Activated gamma-delta T cell treated with anti-CD3 and anti-CD28 coated beads, Interleukin-2, amount 50 U/mL, for 16 hours (primary cell): ENCODE data around the gene VEZF1.

Experiments used
- DNase-seq: peaks from one replicate; pipeline ENCODE4 v3.0.0-alpha.2; 2020; ENCODE audit warnings: low read depth

VEZF1 gene

GRCh38 chr17:57929386-57929785 is 58.7 kb downstream of the VEZF1 start:
- DNase-seq = no peak

DNA sequence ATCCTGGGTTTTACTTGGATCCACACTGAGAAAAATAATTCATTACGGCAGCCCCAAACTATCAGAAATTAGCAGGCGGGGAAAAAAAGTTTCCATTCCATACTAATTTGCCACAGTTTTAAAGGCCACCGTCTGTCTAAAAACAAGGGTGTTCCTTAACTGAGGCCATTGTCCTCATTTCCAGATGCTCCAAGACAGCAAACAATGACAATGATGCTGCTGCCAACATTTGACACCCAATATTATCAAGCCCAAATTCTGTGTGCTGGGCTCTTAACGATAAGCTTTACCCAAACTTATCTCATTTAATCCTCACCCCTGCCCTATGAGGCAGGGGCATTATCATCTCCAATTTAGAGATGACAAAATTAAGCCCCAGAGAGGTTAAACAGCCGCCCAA is 59.1 kb downstream of the VEZF1 start:
- no peak for DNase-seq

- DNase-seq = no peak
Observed at GRCh38 chr17:57927048-57927723, 60.9 kb downstream of the VEZF1 start.

GRCh38 chr17:57926723-57927047 is 61.4 kb downstream of the VEZF1 start:
- no peak for DNase-seq

DNA sequence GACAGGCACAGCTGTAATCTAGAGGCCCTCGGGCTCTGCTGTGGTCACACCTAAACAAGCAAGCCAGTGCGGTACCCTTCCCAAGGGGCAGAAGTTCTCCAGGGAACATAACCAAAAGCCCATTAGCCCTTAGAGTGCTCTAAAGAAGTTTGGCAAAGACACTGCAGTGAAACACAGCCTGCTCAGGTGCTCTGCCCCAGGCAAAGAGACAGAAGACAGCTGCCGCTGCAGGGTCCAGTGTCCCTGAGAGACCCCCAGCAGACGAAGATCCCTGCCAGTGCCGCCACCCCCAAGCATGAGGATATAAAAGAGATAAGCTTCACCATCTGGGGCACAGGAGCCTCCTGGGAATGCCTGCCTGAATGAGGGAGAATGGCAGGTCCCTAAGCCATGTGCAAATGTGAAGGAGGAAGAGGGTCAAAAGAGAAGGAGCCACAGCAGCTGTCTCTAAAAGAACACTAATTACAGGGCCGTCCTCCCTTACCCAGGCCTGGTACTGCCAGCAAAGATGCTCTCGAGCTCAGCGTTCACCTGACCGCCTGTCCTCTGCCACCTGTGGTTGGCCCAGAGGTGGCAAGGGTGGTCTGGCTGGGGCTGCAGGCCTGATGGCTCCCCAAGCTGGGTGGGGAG is 62.6 kb downstream of the VEZF1 start:
- DNase-seq = no peak

DNA sequence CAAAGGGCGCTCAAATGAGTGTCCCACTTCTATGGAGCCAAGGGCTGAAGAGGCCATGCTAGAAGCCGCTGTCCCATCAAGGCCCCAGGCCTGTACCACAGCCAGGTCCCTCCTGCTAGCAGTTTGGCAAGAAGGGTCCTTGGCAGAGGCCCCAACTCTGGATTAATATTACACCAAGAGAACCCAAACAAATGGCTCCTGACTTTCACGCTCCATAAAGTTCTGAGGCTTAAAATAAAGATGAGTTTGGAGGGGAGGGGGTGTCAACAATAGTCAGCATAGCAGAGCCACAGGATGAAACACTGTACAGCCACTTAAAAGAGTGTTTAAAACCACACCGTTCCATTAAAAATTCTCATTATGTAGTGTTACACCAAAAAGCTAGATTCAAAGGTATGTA is 63.4 kb downstream of the VEZF1 start:
- no peak for DNase-seq
